Measurements from ENCODE around the gene ASIC4. TPM values are rescaled to one million over a fixed set of nuclear protein-coding genes. Genes with fewer than 3 reads are reported as not detected.

ASIC4 gene
- total RNA-seq, 2 experiments from 2014 or later, result 0.73 to 0.74 TPM

- TF ChIP-seq CTCF (conservative IDR thresholded peaks at IDR 0.05; ENCODE audit: low read length) (no peak), EZH2phosphoT487 (IDR thresholded peaks at IDR 0.05; ENCODE audit: borderline replicate concordance, low read depth, low read length) (no peak)
- H3K9me3 ChIP-seq (ENCODE audit: low read length), result no peaks in the 10 kb centered on the region
- H2AFZ ChIP-seq (ENCODE audit: low read length), result no peak overlapping the region
- no TSS peak for BruUV-seq (replicated peaks)
- POLR2A ChIA-PET, result interaction anchor here (0.7 kb wide), 1 partner anchor 1677 kb away, joined by 3 read pairs; no protein-coding TSS in a partner anchor
- H3K36me3 ChIP-seq (ENCODE audit: insufficient read depth, low read length), result no peaks in the 10 kb centered on the region
- H4K20me1 ChIP-seq (ENCODE audit: insufficient read depth, low read length), result no peaks in the 10 kb centered on the region
- no peaks in the 10 kb centered on the region for H3K79me2 ChIP-seq (ENCODE audit: insufficient read depth, low read depth, low read length)
- no peak for DNase-seq (ENCODE audit: low spot score)
- no peak overlapping the region for H3K4me3 ChIP-seq (ENCODE audit: low read depth, low read length, poor library complexity, severe bottlenecking)
- intact Hi-C loops (cut with micrococcal nuclease; ENCODE audit: unreplicated experiment), result no loop called here
- H3K9me2 ChIP-seq (ENCODE audit: insufficient read depth, low read length), result no peaks in the 10 kb centered on the region
- no peak overlapping the region for H3K27ac ChIP-seq (ENCODE audit: low read depth, low read length, poor library complexity, severe bottlenecking)
- peaks cover 10% of the 10 kb centered on the region for H3K4me1 ChIP-seq (ENCODE audit: insufficient read depth, low read length, poor library complexity, severe bottlenecking)
- no peak overlapping the region for H3K4me2 ChIP-seq (ENCODE audit: low read length)
- CTCF ChIA-PET (ENCODE audit: unreplicated experiment), result no interaction called here
Measured at GRCh38 chr2:219510512-219511135, 3.7 kb upstream of the ASIC4 start.

- H3K27ac ChIP-seq (ENCODE audit: low read depth, low read length, poor library complexity, severe bottlenecking), result no peak overlapping the region
- POLR2A ChIA-PET, result interaction anchor here (0.5 to 0.6 kb wide), 3 partner anchors 23 to 1315 kb away, joined by 3 read pairs; no protein-coding TSS in a partner anchor
- no peak overlapping the region for H3K4me2 ChIP-seq (ENCODE audit: low read length)
- TF ChIP-seq CTCF (conservative IDR thresholded peaks at IDR 0.05; ENCODE audit: low read length), result no peak
- no peak for TF ChIP-seq EZH2phosphoT487 (IDR thresholded peaks at IDR 0.05; ENCODE audit: borderline replicate concordance, low read depth, low read length)
- no peaks in the 10 kb centered on the region for H4K20me1 ChIP-seq (ENCODE audit: insufficient read depth, low read length)
- no peak overlapping the region for H2AFZ ChIP-seq (ENCODE audit: low read length)
- DNase-seq (ENCODE audit: low spot score), result no peak
- H3K79me2 ChIP-seq (ENCODE audit: insufficient read depth, low read depth, low read length), result no peaks in the 10 kb centered on the region
- no peak overlapping the region for H3K4me3 ChIP-seq (ENCODE audit: low read depth, low read length, poor library complexity, severe bottlenecking)
- intact Hi-C loops (cut with micrococcal nuclease; ENCODE audit: unreplicated experiment), result no loop called here
- no TSS peak for BruUV-seq (replicated peaks)
- no peaks in the 10 kb centered on the region for H3K9me3 ChIP-seq (ENCODE audit: low read length)
- peaks cover 10% of the 10 kb centered on the region for H3K4me1 ChIP-seq (ENCODE audit: insufficient read depth, low read length, poor library complexity, severe bottlenecking)
- CTCF ChIA-PET (ENCODE audit: unreplicated experiment), result interaction anchor here (0.6 kb wide), 3 partner anchors 13 to 114 kb away, joined by 3 to 4 read pairs (median 3); partner anchors contain the start of gene GMPPA
- H3K9me2 ChIP-seq (ENCODE audit: insufficient read depth, low read length), result no peaks in the 10 kb centered on the region
- no peaks in the 10 kb centered on the region for H3K36me3 ChIP-seq (ENCODE audit: insufficient read depth, low read length)
Measured at GRCh38 chr2:219511547-219512325, 2.5 kb upstream of the ASIC4 start.

Measured in OCI-LY7 (cell line).